Neural progenitor cell (in vitro differentiated cells): ENCODE data around the gene ELMO1. TPM values are rescaled to one million over a fixed set of nuclear protein-coding genes. Genes with fewer than 3 reads are reported as not detected.

ENCODE experiments used
- DNase-seq: peaks from one replicate; pipeline ENCODE4 v3.0.0-alpha.2; 2016; ENCODE audit warnings: low spot score
- H2AFZ ChIP-seq: fragments of 200-600 bp; sonication (generic); replicated peaks from 2 replicates; pipeline ENCODE4 v1.6.1; 2016; ENCODE audit warnings: antibody characterized with exemption
- H3F3A ChIP-seq: fragments of 200-600 bp; sonication (generic); 2 replicates; pipeline ENCODE4 v1.6.1; 2016; ENCODE audit warnings: antibody characterized with exemption, low read depth
- H3K27ac ChIP-seq: fragments of 200-600 bp; sonication (generic); 2 replicates; pipeline ENCODE4 v1.5.1; 2016; ENCODE audit warnings: mild to moderate bottlenecking
- H3K27me3 ChIP-seq: fragments of 200-600 bp; sonication (generic); 2 replicates; pipeline ENCODE4 v1.6.1; 2016; ENCODE audit warnings: mild to moderate bottlenecking, moderate library complexity
- H3K36me3 ChIP-seq: fragments of 200-600 bp; sonication (generic); 2 replicates; pipeline ENCODE4 v1.5.1; 2016
- H3K4me1 ChIP-seq: fragments of 200-600 bp; sonication (generic); 2 replicates; pipeline ENCODE4 v1.6.1; 2016; ENCODE audit warnings: mixed run types
- H3K4me2 ChIP-seq: fragments of 200-600 bp; sonication (generic); 2 replicates; pipeline ENCODE4 v1.6.1; 2016
- H3K4me3 ChIP-seq: fragments of 200-600 bp; sonication (generic); 2 replicates; pipeline ENCODE4 v1.5.1; 2016
- H3K79me2 ChIP-seq: fragments of 200-600 bp; sonication (generic); 2 replicates; pipeline ENCODE4 v1.6.1; 2016; ENCODE audit warnings: low read depth
- H3K9ac ChIP-seq: fragments of 200-600 bp; sonication (generic); 2 replicates; pipeline ENCODE4 v1.6.1; 2016
- H3K9me3 ChIP-seq: fragments of 200-600 bp; sonication (generic); 2 replicates; pipeline ENCODE4 v1.5.1; 2016; ENCODE audit warnings: low read depth
- H4K20me1 ChIP-seq: fragments of 200-600 bp; sonication (generic); 2 replicates; pipeline ENCODE4 v1.6.1; 2016; ENCODE audit warnings: low read depth
- H3K27ac Mint-ChIP-seq: 3 replicates; pipeline ENCODE4 v1.8.0; 2021; ENCODE audit warnings: mixed read lengths
- H3K27me3 Mint-ChIP-seq: 2 replicates; pipeline ENCODE4 v1.8.0; 2022; ENCODE audit warnings: low read depth, mild to moderate bottlenecking, inconsistent platforms, moderate library complexity, mixed read lengths; ENCODE audit not compliant: insufficient read depth
- H3K36me3 Mint-ChIP-seq: 3 replicates; pipeline ENCODE4 v1.8.0; 2021; ENCODE audit warnings: mixed read lengths
- H3K4me1 Mint-ChIP-seq: 3 replicates; pipeline ENCODE4 v1.8.0; 2021; ENCODE audit warnings: mixed read lengths
- H3K4me3 Mint-ChIP-seq: 3 replicates; pipeline ENCODE4 v1.8.0; 2021; ENCODE audit warnings: mild to moderate bottlenecking, moderate library complexity, mixed read lengths
- H3K9me3 Mint-ChIP-seq: 3 replicates; pipeline ENCODE4 v1.8.0; 2020; ENCODE audit warnings: mixed read lengths
- EZH2 ChIP-seq: fragments of 200-600 bp; sonication (generic); IDR thresholded peaks from 2 replicates; pipeline ENCODE4 v1.6.1; 2017; ENCODE audit warnings: antibody characterized with exemption, mild to moderate bottlenecking, moderate library complexity
- EZH2phosphoT487 ChIP-seq: fragments of 200-600 bp; sonication (generic); IDR thresholded peaks from 2 replicates; pipeline ENCODE4 v1.6.1; 2017; ENCODE audit warnings: antibody characterized with exemption
- total RNA-seq: library from RNA; depleted of rRNA; stranded (reverse); fragments of >200 nt; gene quantifications from 2 replicates; pipeline ENCODE4 v1.2.3, GENCODE V29; 2015; ENCODE audit warnings: low replicate concordance
- TF ChIP-seq, protein P1 (sequence below): fragments of 200-600 bp; sonication (generic); IDR thresholded peaks from 2 replicates; pipeline ENCODE4 v1.5.1; 2017; ENCODE audit warnings: antibody characterized with exemption, mild to moderate bottlenecking

Gene ELMO1
- total RNA-seq, 1 donor from 2014 or later = 22.0 TPM

DNA sequence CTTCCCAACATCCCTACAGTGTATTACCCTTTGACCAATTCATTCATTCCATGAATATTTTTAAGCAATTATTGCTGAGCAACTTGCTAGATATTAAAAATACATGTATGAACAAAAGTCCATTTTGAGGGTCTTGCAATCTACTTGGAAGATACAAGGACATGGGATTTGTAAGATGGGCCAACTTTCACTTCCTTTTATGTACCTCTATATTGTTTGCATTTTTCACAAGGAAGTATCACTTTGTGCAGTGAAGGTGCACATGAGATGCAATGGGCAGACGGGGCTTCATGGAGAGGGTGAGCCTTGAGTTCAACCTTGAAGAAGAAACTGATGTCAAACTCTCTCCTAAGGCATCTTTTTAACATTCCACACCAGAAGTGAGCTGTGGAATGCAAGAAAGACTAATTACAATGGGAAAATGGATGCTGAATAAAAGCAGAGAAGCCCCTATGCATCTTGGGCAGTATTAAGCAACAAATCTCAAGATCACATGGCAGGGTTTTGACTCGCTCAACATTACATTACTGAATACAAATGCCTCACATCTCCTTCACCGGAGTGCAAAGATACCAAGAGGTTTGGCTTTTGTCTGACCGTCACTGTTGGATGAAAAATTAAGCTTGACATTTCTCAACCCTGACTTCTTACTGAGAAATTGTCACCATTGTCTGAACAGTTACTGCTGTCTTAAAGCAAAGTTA, 341.5 kb downstream of the ELMO1 start:
- Histone ChIP-seq H3K4me3 (no peak overlapping the region), H3K9me3 (no peaks in the 10 kb centered on the region), H3K27ac (no peak overlapping the region), H3K79me2 (no peaks in the 10 kb centered on the region), H3K4me2 (no peak overlapping the region), H3K36me3 (no peaks in the 10 kb centered on the region), H4K20me1 (no peaks in the 10 kb centered on the region), H3K27me3 (no peaks in the 10 kb centered on the region), H3F3A (peaks cover 12% of the 10 kb centered on the region), H3K4me1 (peaks cover 41% of the 10 kb centered on the region), H3K9ac (no peak overlapping the region), H2AFZ (no peak overlapping the region)
- no peak for TF ChIP-seq EZH2
- H3K9me3 Mint-ChIP-seq = peaks cover 4% of the 10 kb centered on the region
- no peak overlapping the region for H3K27ac Mint-ChIP-seq
- no peaks in the 10 kb centered on the region for H3K36me3 Mint-ChIP-seq
- H3K4me3 Mint-ChIP-seq = no peak overlapping the region
- H3K4me1 Mint-ChIP-seq = peaks cover 55% of the 10 kb centered on the region
- H3K27me3 Mint-ChIP-seq = peaks cover 2% of the 10 kb centered on the region
- no peak for DNase-seq

DNA sequence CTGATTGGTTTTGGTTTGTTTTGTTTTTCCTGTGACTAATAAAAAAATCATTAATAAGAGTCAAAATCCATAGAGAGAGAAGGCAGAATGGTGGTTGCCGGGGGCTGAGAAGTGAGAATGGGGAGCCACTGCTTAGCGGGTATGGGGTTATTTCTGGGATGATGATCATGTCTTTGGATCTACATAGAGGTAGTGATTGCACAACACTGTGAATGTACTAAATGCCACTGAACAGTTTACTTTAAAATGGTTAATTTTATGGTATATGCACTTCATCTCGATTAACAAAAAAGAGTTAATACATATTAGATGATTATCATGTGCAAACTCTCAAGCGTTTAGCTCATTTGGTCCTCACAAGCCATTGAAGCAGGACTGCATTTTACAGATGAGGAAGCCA, 342.9 kb downstream of the ELMO1 start:
- Histone ChIP-seq H4K20me1 (no peaks in the 10 kb centered on the region), H3K27ac (no peak overlapping the region), H3K36me3 (no peaks in the 10 kb centered on the region), H3K79me2 (no peaks in the 10 kb centered on the region), H3K4me1 (peaks cover 34% of the 10 kb centered on the region), H2AFZ (no peak overlapping the region), H3F3A (peaks cover 12% of the 10 kb centered on the region), H3K4me2 (peak overlapping the region; percentile 45), H3K9ac (no peak overlapping the region), H3K4me3 (no peak overlapping the region), H3K27me3 (no peaks in the 10 kb centered on the region), H3K9me3 (no peaks in the 10 kb centered on the region)
- no peaks in the 10 kb centered on the region for H3K9me3 Mint-ChIP-seq
- peaks cover 50% of the 10 kb centered on the region for H3K4me1 Mint-ChIP-seq
- no peak overlapping the region for H3K4me3 Mint-ChIP-seq
- H3K36me3 Mint-ChIP-seq = no peaks in the 10 kb centered on the region
- no peak for DNase-seq
- no peak for TF ChIP-seq EZH2
- no peak for TF ChIP-seq EZH2phosphoT487
- TF ChIP-seq, protein P1, sequence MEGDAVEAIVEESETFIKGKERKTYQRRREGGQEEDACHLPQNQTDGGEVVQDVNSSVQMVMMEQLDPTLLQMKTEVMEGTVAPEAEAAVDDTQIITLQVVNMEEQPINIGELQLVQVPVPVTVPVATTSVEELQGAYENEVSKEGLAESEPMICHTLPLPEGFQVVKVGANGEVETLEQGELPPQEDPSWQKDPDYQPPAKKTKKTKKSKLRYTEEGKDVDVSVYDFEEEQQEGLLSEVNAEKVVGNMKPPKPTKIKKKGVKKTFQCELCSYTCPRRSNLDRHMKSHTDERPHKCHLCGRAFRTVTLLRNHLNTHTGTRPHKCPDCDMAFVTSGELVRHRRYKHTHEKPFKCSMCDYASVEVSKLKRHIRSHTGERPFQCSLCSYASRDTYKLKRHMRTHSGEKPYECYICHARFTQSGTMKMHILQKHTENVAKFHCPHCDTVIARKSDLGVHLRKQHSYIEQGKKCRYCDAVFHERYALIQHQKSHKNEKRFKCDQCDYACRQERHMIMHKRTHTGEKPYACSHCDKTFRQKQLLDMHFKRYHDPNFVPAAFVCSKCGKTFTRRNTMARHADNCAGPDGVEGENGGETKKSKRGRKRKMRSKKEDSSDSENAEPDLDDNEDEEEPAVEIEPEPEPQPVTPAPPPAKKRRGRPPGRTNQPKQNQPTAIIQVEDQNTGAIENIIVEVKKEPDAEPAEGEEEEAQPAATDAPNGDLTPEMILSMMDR = no peak
- H3K27ac Mint-ChIP-seq = no peak overlapping the region
- H3K27me3 Mint-ChIP-seq = peaks cover 2% of the 10 kb centered on the region

DNA sequence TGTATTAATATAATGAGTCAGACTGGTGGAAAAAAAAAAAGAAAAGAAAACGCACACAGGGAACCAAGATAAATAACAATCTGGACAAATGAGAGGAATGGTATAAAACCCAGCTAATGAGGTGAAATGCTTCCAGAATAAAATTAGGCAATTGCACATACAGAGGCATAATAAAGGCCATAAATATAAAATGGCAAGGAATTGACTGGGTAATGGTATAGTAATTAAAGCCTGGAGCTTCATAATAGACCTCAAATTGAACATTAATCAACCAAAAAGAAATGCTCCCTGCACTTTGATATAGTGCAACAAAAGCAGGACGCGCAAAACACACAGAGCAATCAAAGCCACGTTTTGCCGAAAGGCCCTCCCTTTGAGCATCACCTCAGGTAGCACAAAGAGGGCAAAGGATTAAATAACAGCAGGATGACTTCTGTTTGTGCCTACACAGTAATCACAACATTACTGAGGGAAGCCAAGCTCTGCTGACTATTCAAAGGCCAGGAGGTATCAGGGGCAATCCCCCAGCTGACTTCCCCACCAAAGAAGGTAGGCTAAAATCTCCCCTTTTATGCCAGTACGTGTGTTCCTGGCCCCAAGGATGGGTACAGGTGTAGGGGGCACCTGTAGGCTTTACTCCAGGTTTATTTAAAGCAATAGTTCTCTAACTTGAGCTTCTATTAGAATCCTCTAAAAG, 343.7 kb downstream of the ELMO1 start:
- Histone ChIP-seq H3K27me3 (no peaks in the 10 kb centered on the region), H3K4me2 (peak overlapping the region; percentile 45), H4K20me1 (no peaks in the 10 kb centered on the region), H2AFZ (no peak overlapping the region), H3K27ac (no peak overlapping the region), H3K9ac (no peak overlapping the region), H3K4me3 (no peak overlapping the region), H3K9me3 (no peaks in the 10 kb centered on the region), H3K36me3 (no peaks in the 10 kb centered on the region), H3K4me1 (peaks cover 26% of the 10 kb centered on the region), H3F3A (peaks cover 12% of the 10 kb centered on the region), H3K79me2 (no peaks in the 10 kb centered on the region)
- Mint-ChIP-seq H3K27me3 (peaks cover 5% of the 10 kb centered on the region), H3K4me1 (peaks cover 43% of the 10 kb centered on the region), H3K9me3 (no peaks in the 10 kb centered on the region), H3K36me3 (no peaks in the 10 kb centered on the region), H3K4me3 (no peak overlapping the region), H3K27ac (no peak overlapping the region)
- peak; percentile 44 for DNase-seq
- no peak for TF ChIP-seq EZH2phosphoT487
- TF ChIP-seq, protein P1 = no peak
- no peak for TF ChIP-seq EZH2
